GM18526 (cell line): Measurements from ENCODE around the gene HRK.

Experiments
- POLR2A ChIP-seq: IDR thresholded peaks from 3 replicates; pipeline ENCODE4 v1.6.1; 2011; ENCODE audit not compliant: insufficient read length; ENCODE audit errors: extremely low read depth

HRK gene

DNA sequence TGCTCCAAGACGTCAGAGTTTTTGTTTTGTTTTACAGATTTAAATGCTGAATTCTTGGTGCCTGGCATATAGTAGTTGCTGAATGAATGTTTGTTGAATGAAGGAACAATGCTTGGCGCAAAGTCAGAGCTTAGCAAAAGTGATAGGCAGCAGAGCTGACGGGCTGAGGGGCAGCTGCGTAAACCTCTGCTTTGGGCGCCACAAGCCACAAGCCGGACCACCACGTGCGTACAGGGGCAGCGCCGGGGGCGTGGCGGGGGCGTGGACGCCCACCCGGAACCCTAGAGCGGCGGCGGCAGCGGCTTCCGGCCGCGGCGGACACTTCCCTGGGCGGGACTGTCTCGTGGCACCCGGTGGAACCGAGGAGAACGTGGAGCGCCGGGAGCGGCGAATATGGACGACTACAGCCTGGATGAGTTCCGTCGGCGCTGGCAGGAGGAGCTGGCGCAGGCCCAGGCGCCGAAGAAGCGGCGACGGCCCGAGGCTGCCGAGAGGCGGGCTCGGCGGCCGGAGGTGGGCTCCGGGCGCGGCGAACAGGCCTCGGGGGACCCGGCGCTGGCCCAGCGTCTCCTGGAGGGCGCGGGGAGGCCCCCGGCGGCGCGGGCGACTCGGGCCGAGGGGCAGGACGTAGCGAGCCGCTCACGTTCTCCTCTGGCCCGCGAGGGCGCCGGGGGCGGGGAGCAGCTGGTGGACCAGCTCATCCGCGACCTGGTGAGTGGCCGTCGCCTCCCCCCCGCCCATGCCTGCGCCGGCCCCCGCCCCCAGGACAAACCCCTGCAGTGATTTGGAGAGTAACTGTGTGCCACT, 29.6 kb upstream of the HRK start, which contains the start of gene FBXW8:
Gene FBXW8 (plus strand): TSS at position 306 of the 807 bp plus-strand sequence. CDS start 88 bp downstream, at position 394.
- peak; percentile 70 for TF ChIP-seq POLR2A

DNA sequence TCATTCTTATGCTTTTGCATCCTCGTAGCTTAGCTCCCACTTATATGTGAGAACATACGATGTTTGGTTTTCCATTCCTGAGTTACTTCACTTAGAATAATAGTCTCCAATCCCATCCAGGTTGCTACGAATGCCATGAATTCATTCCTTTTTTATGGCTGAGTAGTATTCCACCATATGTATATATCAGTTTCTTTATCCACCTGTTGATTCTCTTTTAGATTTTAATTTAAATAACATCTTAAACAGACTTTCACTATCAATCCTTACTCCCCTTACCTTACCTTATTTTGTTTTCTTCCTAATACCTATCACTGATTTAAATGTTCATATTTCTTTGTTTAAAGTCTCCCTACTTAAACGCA, 29.0 kb upstream of the HRK start:
- TF ChIP-seq POLR2A: no peak

DNA sequence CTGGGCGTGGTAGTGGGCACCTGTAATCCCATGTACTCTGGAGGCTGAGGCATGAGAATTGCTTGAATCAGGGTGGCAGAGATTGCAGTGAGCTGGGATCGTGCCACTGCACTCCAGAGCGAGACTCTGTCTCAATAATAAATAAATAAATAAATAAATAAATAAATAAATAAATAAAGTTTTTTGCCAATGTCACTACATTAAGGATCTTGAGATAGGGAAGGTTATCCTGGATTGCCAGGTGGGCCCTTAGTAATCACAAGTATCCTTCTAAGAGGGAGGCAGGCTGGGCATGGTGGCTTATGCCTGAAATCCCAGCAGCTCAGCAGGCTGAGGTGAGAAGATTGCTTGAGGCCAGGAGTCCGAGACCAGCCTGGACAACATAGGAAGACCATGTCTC, 25.0 kb upstream of the HRK start:
- no peak for TF ChIP-seq POLR2A

DNA sequence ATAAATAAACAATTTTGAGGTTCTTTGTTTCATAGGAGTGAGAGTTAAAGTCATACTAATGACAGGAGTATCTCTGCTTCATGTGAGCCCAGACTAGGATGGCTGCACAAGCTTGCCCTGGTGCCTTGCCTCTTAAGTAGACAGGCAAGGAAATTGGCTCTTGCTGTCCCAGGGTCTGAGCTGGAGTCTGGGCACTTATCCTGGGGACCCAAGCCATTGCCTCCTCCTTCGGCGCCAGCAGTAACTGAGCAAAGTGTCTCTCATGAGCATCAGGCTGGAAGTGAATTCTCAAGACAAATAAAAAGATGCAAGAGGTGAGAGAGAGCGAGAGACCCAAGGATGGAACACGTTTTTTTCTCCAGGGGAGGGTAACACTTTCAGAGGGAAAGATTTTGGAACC, 22.6 kb upstream of the HRK start:
- TF ChIP-seq POLR2A: no peak

DNA sequence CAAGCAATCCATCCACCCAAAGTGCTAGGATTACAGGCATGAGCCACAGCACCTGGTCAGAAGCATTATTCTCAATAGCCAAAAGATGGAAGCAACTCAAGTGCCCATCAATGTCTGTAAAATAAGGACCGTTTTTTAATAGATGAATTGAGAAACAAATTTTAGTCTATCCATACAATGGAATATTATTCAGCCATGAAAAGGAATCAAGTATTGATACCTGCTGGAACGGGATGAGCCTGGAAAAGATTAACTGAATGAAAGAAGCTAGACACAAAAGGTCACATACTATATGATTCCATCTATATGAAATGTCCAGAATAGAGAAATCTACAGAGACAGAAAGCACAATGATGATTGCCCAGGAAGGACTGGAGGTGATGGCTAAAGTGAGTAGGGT, 20.4 kb upstream of the HRK start:
- TF ChIP-seq POLR2A: no peak

DNA sequence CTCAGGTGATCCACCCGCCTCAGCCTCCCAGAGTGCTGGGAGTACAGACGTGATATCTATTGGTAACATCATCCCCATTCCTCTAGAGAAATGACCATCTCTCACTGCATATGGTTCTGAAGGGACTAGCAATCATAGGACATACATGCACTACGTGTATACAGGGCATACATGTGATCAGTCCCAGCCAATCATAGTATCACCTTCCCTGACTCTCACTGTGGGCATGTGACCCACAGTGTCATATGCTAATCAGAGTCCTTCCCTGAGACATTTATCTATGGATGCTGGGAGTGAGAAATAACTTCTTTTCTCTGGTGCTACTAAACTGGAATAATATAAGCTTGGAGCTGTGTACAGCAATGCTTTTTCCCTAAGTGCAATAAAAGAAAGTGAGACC, 17.4 kb upstream of the HRK start:
- TF ChIP-seq POLR2A: no peak

DNA sequence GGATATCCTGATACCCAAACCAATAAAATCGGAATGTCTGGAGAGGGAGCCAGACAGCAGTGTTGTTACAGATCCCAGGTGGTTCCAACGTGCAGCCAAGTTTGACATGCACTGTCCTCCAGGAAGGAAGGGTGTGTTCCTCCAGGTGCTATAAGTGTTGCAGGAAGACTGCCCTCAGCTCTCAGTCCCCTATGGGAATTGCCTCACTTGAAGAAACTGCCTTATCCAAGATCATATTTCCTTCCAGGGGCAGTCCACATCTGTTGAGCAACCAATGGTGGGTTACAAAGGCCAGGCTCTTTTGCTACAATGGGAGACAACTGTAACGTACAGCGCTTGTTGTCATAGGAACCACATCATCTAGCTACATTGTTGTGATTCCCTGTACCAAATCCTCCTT, 16.2 kb upstream of the HRK start:
- no peak for TF ChIP-seq POLR2A

DNA sequence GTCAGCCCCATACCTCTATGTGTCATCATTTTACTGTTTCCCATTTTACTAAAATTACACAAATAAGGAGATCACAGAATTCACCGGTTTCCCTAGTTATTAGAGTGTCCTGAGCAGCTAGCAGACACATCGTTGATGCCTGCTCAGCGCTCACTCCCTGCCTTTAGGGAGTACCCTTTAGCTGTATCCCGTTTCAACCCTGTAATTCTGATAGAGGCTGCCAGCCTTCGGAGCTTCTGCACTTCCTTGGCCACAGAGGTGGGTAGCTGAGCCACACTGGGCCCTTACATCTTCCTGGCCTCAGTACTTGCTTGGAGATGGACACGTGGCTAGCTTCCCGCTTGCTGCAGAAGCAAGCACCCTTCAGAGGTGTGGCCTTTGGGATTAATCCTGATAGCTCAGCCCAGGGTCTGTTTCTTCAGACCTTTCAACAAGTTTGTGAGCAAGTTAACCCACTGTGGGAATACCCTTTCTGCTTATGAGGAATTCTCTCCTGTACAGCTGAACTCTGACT, 15.2 kb upstream of the HRK start:
- no peak for TF ChIP-seq POLR2A

DNA sequence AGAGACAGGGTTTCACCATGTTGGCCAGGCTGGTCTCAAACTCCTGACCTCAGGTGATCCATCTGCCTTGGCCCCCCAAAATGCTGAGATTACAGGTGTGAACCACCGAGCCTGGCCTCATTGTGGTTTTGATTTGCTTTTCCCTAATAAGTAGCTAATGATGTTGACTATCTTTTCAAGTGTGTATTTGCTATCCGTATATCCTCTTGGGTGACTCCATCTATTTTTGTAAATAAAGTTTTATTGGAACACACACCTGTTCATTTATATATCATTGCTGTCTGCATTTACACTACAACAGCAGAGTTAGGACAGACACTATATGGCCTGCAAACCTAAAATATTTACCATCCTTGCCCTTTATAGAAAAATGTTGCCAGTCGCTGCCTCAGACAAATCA, 13.7 kb upstream of the HRK start:
- no peak for TF ChIP-seq POLR2A

DNA sequence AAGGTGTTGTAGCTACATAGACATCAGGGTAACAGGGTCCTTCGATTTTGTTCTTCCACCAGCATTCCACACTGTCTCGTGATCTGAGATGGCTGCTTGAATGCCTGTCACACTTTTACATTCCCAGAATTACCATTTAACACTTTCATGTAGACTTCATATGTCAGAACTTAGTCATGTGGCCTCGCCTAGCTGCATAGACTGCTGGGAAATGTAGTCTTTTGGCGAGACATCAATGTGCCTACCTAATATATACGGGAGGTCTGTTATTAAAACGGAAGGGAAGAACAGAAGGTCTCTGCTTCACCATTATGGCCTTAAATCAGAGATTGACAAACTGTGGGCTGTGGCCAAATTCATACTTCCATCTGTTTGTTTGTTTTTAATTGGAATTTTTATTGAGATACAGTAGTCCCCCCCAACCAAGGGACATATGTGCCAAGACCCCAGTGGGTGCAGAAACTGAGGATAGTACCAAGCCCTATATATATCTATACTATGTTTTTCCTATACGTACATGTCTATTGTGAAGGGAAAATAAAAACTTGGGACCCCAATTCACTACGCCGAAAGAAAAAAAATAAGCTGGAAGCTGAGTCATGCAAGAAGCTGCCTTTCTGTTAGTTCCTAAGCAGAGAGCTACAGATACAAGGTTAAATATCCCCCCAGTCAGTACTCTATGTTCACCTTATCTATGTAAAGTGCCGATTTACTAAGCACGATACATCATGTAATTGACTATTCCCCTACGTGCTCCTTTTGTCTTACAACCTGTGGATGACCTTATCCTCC, 11.3 kb upstream of the HRK start:
- TF ChIP-seq POLR2A: no peak

DNA sequence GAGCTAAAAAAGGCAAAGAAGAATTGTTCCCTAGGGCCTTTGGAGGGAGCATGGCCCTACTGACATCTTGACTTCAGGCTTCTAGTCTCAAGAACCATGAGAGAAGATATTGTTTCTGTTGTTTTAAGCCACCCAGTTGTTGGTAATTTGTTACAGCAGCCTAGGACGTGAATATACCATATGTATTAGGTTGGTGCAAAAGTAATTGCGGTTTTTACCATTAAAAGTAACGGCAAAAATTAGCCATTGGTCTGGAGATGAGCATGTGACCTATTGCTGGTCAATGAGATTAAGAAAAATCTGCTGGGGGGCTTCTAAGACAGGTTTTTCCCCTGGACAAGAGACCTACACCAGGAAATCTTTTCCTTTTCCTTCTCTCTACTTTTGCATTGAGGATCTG, 9.8 kb upstream of the HRK start:
- TF ChIP-seq POLR2A: no peak

DNA sequence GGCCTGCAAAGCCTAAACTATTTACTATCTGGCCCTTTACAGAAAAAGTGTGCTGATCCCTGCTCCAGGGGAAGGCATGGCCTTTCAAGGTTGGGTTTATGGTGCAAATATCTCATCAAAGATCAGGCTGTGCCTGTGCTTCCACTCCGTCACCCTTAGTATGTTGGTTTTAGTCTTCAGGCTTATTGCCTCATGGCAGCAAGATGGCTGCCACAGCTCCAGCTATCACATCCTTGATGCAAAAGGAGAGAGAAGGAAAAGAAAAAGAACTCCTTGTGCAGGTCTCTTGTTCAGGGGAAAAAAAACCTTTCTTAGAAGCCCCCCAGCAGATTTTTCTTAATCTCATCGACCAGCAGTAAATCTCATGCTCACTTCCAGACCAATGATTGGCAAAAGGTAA, 9.1 kb upstream of the HRK start:
- no peak for TF ChIP-seq POLR2A

DNA sequence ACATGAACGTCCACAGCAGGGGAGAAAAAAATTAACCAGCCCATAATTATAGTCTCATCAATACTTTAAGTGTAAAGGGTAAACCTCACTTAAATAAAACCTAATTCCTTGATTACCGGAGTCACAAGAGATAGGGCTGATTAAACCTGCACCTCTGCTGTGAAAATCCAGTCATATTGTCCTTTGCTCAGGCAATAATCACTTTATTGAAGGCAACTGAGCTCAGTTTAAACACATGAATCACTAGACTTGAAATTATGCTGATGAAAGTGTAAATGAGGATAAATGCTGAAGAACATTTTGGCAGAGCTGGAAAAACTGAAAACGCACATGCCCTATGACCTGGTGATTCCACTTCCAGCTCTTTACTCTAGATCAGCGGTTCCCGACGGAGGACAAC, 6.7 kb upstream of the HRK start:
- no peak for TF ChIP-seq POLR2A

DNA sequence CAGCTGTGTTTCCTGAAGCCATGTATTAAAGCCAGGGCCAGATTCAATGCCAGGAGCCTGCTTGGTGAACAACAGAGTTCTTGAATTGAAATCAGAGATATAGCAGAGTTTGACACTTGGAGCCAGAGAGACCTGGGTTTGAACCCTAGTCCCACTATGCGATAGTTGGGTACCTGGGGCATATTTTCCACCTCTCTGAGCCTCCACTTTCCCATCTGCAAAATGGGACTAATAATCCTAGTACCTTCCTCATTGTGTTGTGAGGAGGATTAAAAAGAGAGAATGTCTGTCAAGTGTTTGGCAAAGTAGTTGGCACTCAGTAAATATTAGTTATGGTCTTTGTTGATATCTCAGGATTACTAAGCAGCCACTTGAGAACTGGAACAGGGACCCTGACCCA, 6.0 kb upstream of the HRK start:
- TF ChIP-seq POLR2A: no peak

DNA sequence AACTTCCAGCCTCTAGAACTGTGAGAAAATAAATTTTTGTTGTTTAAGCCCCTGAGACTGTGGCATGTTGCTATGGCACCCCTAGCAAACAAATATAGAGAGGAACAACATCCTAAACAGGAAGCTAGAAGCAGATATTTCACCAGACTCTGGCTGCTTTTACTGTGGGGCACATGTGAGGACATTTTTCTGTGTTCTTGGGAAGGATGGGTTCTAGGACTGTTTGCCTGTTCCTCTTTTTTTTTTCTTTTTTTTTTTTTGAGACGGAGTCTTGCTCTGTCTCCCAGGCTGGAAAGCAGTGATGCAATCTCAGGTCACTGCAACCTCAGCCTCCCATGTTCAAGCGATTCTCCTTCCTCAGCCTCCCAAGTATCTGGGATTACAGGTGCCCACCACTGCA, 4.2 kb upstream of the HRK start:
- TF ChIP-seq POLR2A: no peak

DNA sequence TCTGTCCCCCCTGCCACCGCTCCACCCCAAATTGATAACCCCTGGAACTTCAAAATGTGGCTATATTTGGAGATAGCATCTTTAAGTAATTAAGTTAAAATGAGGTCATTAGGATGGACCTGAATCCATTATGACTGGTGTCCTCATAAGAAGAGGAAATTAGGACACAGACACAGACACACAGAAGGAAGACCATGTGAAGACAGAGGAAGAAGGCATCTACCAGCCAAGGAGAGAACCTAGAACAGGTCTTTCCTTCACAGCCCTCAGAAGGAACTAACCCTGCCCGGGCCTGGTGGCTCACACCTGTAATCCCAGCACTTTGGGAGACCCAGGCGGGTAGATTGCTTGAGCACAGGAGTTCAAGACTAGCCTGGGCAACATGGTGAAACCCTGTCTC, 3.6 kb upstream of the HRK start:
- no peak for TF ChIP-seq POLR2A
